Liver (tissue), 3 donors: ENCODE data around the gene JCAD.

Experiments
- ATF3 ChIP-seq: IDR thresholded peaks from 2 replicates; pipeline ENCODE4 v1.6.1; 2016; ENCODE audit warnings: antibody characterized with exemption
- CTCF ChIP-seq: fragments of 150-350 bp; IDR thresholded peaks from 2 replicates; pipeline ENCODE4 v1.5.1; 2017; ENCODE audit warnings: improper control_type of control experiment, low read depth, low read length; ENCODE audit not compliant: missing input control
- EGR1 ChIP-seq, 2 donors: IDR thresholded peaks; 2 replicates each; pipeline ENCODE4 v1.6.1; 2016 to 2018; ENCODE audit warnings: antibody characterized with exemption in 2 of 2, low read depth in 2 of 2
- GABPA ChIP-seq, 2 donors: IDR thresholded peaks in 1 of 2; conservative IDR thresholded peaks in 1 of 2; 2 replicates each; pipeline ENCODE4 v1.6.1; 2016; ENCODE audit warnings: antibody characterized with exemption in 2 of 2, mild to moderate bottlenecking in 1 of 2, moderate library complexity in 1 of 2
- HNF4G ChIP-seq: IDR thresholded peaks from 2 replicates; pipeline ENCODE4 v1.6.1; 2016; ENCODE audit warnings: antibody characterized with exemption
- JUND ChIP-seq, 2 donors: IDR thresholded peaks; 2 replicates each; pipeline ENCODE4 v1.6.1; 2016; ENCODE audit warnings: antibody characterized with exemption in 2 of 2
- MAX ChIP-seq: IDR thresholded peaks from 2 replicates; pipeline ENCODE4 v1.6.1; 2016; ENCODE audit warnings: antibody characterized with exemption
- RAD21 ChIP-seq, 2 donors: IDR thresholded peaks; 2 replicates each; pipeline ENCODE4 v1.6.1; 2016; ENCODE audit warnings: antibody characterized with exemption in 2 of 2, mild to moderate bottlenecking in 2 of 2
- REST ChIP-seq: IDR thresholded peaks from 2 replicates; pipeline ENCODE4 v1.6.1; 2016; ENCODE audit warnings: antibody characterized with exemption, mild to moderate bottlenecking
- RXRA ChIP-seq, 2 donors: IDR thresholded peaks; 2 replicates each; pipeline ENCODE4 v1.6.1; 2017 to 2018; ENCODE audit warnings: antibody characterized with exemption in 2 of 2, mild to moderate bottlenecking in 1 of 2
- SP1 ChIP-seq: IDR thresholded peaks from 2 replicates; pipeline ENCODE4 v1.6.1; 2018; ENCODE audit warnings: antibody characterized with exemption, mild to moderate bottlenecking
- TAF1 ChIP-seq: conservative IDR thresholded peaks from 2 replicates; pipeline ENCODE4 v1.6.1; 2016; ENCODE audit warnings: antibody characterized with exemption, mild to moderate bottlenecking
- YY1 ChIP-seq: IDR thresholded peaks from 2 replicates; pipeline ENCODE4 v1.6.1; 2016; ENCODE audit warnings: antibody characterized with exemption, mild to moderate bottlenecking
- ZBTB33 ChIP-seq: IDR thresholded peaks from 2 replicates; pipeline ENCODE4 v1.6.1; 2016; ENCODE audit warnings: antibody characterized with exemption
- donor health status: healthy.
- donor health status: healthy.

GRCh38 chr10:30036341-30036740, 23.0 kb downstream of the JCAD start:
- TF ChIP-seq CTCF, result no peak
- no peak for TF ChIP-seq EGR1 (IDR thresholded peaks at IDR 0.05; ENCODE audit: low read depth in 2 of 2)
- no peak for TF ChIP-seq GABPA (IDR thresholded peaks at IDR 0.05 in 1 of 2, conservative IDR thresholded peaks at IDR 0.05 in 1 of 2)
- TF ChIP-seq TAF1, result no peak
- TF ChIP-seq RXRA (IDR thresholded peaks at IDR 0.05), result no peak
- TF ChIP-seq MAX, result no peak
- TF ChIP-seq RAD21 (IDR thresholded peaks at IDR 0.05), result no peak
- TF ChIP-seq REST, result no peak
- no peak for TF ChIP-seq JUND (IDR thresholded peaks at IDR 0.05)
- no peak for TF ChIP-seq YY1
- TF ChIP-seq HNF4G, result no peak
- TF ChIP-seq ATF3, result no peak
- TF ChIP-seq SP1, result no peak
- TF ChIP-seq ZBTB33, result no peak
